ENCODE measurements around the gene TTC1.

DNA sequence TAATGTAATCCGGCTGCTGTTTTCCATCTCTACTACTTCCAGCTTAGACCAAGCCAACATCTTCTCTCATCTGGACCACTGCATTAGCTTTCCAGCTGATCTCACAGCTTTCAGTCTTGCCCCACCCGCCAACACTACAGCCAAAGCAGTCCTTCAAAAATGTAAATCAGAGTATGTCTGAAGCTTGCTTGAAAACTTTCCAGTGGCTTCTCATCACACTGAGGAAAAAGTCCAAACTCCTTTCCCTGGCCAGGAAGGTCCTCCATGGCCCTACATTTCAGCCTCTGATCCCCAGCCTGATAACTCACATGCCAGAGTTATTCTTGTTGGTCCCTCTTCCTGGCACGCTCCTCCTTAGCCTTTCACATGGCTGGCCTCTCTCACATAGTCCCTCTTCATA lies 38.5 kb downstream of the TTC1 start:
- TF ChIP-seq, protein P1, sequence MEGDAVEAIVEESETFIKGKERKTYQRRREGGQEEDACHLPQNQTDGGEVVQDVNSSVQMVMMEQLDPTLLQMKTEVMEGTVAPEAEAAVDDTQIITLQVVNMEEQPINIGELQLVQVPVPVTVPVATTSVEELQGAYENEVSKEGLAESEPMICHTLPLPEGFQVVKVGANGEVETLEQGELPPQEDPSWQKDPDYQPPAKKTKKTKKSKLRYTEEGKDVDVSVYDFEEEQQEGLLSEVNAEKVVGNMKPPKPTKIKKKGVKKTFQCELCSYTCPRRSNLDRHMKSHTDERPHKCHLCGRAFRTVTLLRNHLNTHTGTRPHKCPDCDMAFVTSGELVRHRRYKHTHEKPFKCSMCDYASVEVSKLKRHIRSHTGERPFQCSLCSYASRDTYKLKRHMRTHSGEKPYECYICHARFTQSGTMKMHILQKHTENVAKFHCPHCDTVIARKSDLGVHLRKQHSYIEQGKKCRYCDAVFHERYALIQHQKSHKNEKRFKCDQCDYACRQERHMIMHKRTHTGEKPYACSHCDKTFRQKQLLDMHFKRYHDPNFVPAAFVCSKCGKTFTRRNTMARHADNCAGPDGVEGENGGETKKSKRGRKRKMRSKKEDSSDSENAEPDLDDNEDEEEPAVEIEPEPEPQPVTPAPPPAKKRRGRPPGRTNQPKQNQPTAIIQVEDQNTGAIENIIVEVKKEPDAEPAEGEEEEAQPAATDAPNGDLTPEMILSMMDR (IDR thresholded peaks at IDR 0.05), result no peak
- TF ChIP-seq POLR2A (IDR thresholded peaks at IDR 0.05) (no peak), POLR2AphosphoS5 (IDR thresholded peaks at IDR 0.05) (no peak)
